H9 (cell line): Measurements from ENCODE around the gene LILRA1. TPM values are rescaled to one million over a fixed set of nuclear protein-coding genes. Genes with fewer than 3 reads are reported as not detected.

Experiments used
- DNase-seq: peaks from one replicate; pipeline ENCODE4 v3.0.0-alpha.2; 2017
- H2AFZ ChIP-seq: one replicate; pipeline ENCODE4 v1.6.1; 2013; ENCODE audit warnings: mild to moderate bottlenecking, low read length, control low read depth, moderate library complexity
- H2AK5ac ChIP-seq: 2 replicates; pipeline ENCODE4 v1.6.1; 2013; ENCODE audit warnings: low read length, control low read depth, mixed read lengths; ENCODE audit not compliant: insufficient read length
- H2BK120ac ChIP-seq: one replicate; pipeline ENCODE4 v1.6.1; 2013; ENCODE audit warnings: low read depth, mild to moderate bottlenecking, low read length, control low read depth, inconsistent platforms; ENCODE audit not compliant: poor library complexity, severe bottlenecking
- H2BK12ac ChIP-seq: 2 replicates; pipeline ENCODE4 v1.6.1; 2013; ENCODE audit warnings: low read length, control low read depth, mixed read lengths, low read depth; ENCODE audit not compliant: insufficient read length
- H2BK15ac ChIP-seq: 2 replicates; pipeline ENCODE4 v1.6.1; 2013; ENCODE audit warnings: low read depth, low read length, control low read depth
- H2BK20ac ChIP-seq: one replicate; pipeline ENCODE4 v1.6.1; 2013; ENCODE audit warnings: low read depth, mild to moderate bottlenecking, low read length, control low read depth, inconsistent platforms; ENCODE audit not compliant: poor library complexity, severe bottlenecking
- H2BK5ac ChIP-seq: 2 replicates; pipeline ENCODE4 v1.6.1; 2013; ENCODE audit warnings: low read length, control low read depth, mixed read lengths; ENCODE audit not compliant: insufficient read length
- H3K14ac ChIP-seq: 2 replicates; pipeline ENCODE4 v1.6.1; 2013; ENCODE audit warnings: low read length, control low read depth; ENCODE audit not compliant: insufficient read depth
- H3K18ac ChIP-seq: 2 replicates; pipeline ENCODE4 v1.6.1; 2013; ENCODE audit warnings: low read depth, mild to moderate bottlenecking, mixed read lengths, low read length, control low read depth; ENCODE audit not compliant: insufficient read length
- H3K23ac ChIP-seq: 2 replicates; pipeline ENCODE4 v1.6.1; 2013; ENCODE audit warnings: low read length, control low read depth, mixed read lengths, low read depth; ENCODE audit not compliant: insufficient read length
- H3K23me2 ChIP-seq: 2 replicates; pipeline ENCODE4 v1.6.1; 2013; ENCODE audit warnings: low read depth, mild to moderate bottlenecking, mixed read lengths, low read length, control low read depth; ENCODE audit not compliant: insufficient read length, poor library complexity, severe bottlenecking
- H3K27ac ChIP-seq: 2 replicates; pipeline ENCODE4 v1.5.1; 2013; ENCODE audit warnings: low read length, control low read depth, mixed read lengths, low read depth; ENCODE audit not compliant: insufficient read length
- H3K27me3 ChIP-seq: 2 replicates; pipeline ENCODE4 v1.6.1; 2013; ENCODE audit warnings: low read length, control low read depth, inconsistent platforms; ENCODE audit not compliant: insufficient read depth
- H3K4ac ChIP-seq: 2 replicates; pipeline ENCODE4 v1.6.1; 2013; ENCODE audit warnings: low read depth, mild to moderate bottlenecking, control low read depth, inconsistent platforms, low read length, moderate library complexity
- H3K4me1 ChIP-seq: 2 replicates; pipeline ENCODE4 v1.6.1; 2013; ENCODE audit warnings: low read length, control low read depth, inconsistent platforms; ENCODE audit not compliant: insufficient read depth
- H3K4me2 ChIP-seq: 2 replicates; pipeline ENCODE4 v1.6.1; 2013; ENCODE audit warnings: low read length, control low read depth, mixed read lengths; ENCODE audit not compliant: insufficient read length, insufficient read depth
- H3K56ac ChIP-seq: 2 replicates; pipeline ENCODE4 v1.6.1; 2013; ENCODE audit warnings: low read depth, mild to moderate bottlenecking, mixed read lengths, low read length, control low read depth; ENCODE audit not compliant: insufficient read length
- H3K79me1 ChIP-seq: 2 replicates; pipeline ENCODE4 v1.6.1; 2013; ENCODE audit warnings: low read depth, mild to moderate bottlenecking, moderate library complexity, low read length, control low read depth, inconsistent platforms; ENCODE audit not compliant: insufficient read depth, poor library complexity, severe bottlenecking
- H3K79me2 ChIP-seq: 2 replicates; pipeline ENCODE4 v1.6.1; 2013; ENCODE audit warnings: low read length, control low read depth, inconsistent platforms; ENCODE audit not compliant: insufficient read depth
- H3K9ac ChIP-seq: 2 replicates; pipeline ENCODE4 v1.6.1; 2013; ENCODE audit warnings: low read length, control low read depth, mixed read lengths; ENCODE audit not compliant: insufficient read length; ENCODE audit errors: extremely low read depth
- H3K9me3 ChIP-seq: one replicate; pipeline ENCODE4 v1.6.1; 2013; ENCODE audit warnings: low read depth, low read length, inconsistent platforms; ENCODE audit not compliant: control insufficient read depth
- H3T11ph ChIP-seq: one replicate; pipeline ENCODE4 v1.6.1; 2013; ENCODE audit warnings: mild to moderate bottlenecking, low read length, control low read depth, inconsistent platforms
- H4K20me1 ChIP-seq: one replicate; pipeline ENCODE4 v1.6.1; 2013; ENCODE audit not compliant: control insufficient read depth, insufficient read length, insufficient read depth
- H4K5ac ChIP-seq: 2 replicates; pipeline ENCODE4 v1.6.1; 2013; ENCODE audit warnings: low read depth, mild to moderate bottlenecking, mixed read lengths, low read length, control low read depth; ENCODE audit not compliant: insufficient read length
- H4K8ac ChIP-seq: replicated peaks from 2 replicates; pipeline ENCODE4 v1.6.1; 2013; ENCODE audit warnings: low read length, control low read depth, mixed read lengths, low read depth; ENCODE audit not compliant: insufficient read length
- H4K91ac ChIP-seq: 2 replicates; pipeline ENCODE4 v1.6.1; 2013; ENCODE audit warnings: low read depth, mild to moderate bottlenecking, moderate library complexity, mixed read lengths, low read length, control low read depth; ENCODE audit not compliant: insufficient read length
- H3K27ac Mint-ChIP-seq, 3 experiments: 2 replicates in 2 of 3; 3 replicates in 1 of 3; pipeline ENCODE4 v1.8.0; 2020 to 2021; ENCODE audit warnings: mixed read lengths in 3 of 3, mild to moderate bottlenecking in 1 of 3, moderate library complexity in 1 of 3
- H3K27me3 Mint-ChIP-seq: 2 replicates; pipeline ENCODE4 v1.8.0; 2021; ENCODE audit warnings: low read depth, mild to moderate bottlenecking, moderate library complexity, mixed read lengths
- H3K36me3 Mint-ChIP-seq, 3 experiments: 2 replicates in 2 of 3; 3 replicates in 1 of 3; pipeline ENCODE4 v1.8.0; 2020 to 2021; ENCODE audit warnings: low read depth in 3 of 3, mixed read lengths in 3 of 3; ENCODE audit not compliant: insufficient read depth in 1 of 3
- H3K4me1 Mint-ChIP-seq, 2 experiments: 2 replicates each; pipeline ENCODE4 v1.8.0; 2020; ENCODE audit warnings: mixed read lengths in 2 of 2
- H3K4me3 Mint-ChIP-seq, 2 experiments: 2 replicates in 1 of 2; 3 replicates in 1 of 2; pipeline ENCODE4 v1.8.0; 2020 to 2021; ENCODE audit warnings: mild to moderate bottlenecking in 2 of 2, mixed read lengths in 2 of 2, moderate library complexity in 1 of 2
- H3K9me3 Mint-ChIP-seq, 2 experiments: 2 replicates in 1 of 2; 3 replicates in 1 of 2; pipeline ENCODE4 v1.8.0; 2020; ENCODE audit warnings: mild to moderate bottlenecking in 2 of 2, mixed read lengths in 2 of 2, moderate library complexity in 1 of 2
- CTCF ChIP-seq: fragments of 200-600 bp; sonication (generic); conservative IDR thresholded peaks from 3 replicates; pipeline ENCODE4 v1.8.0; 2021; ENCODE audit warnings: antibody characterized with exemption, mild to moderate bottlenecking
- WGBS: extraction: QIAGEN DNeasy Blood & Tissue Kit; methylation state at CpG from one replicate; pipeline ENCODE4 v1.1.7; 2013; ENCODE audit warnings: missing lambda C conversion rate, low lambda C conversion rate, mixed read lengths; ENCODE audit not compliant: insufficient read length; ENCODE audit errors: extremely low coverage; 5-methylcytosine and 5-hydroxymethylcytosine counted together
- total RNA-seq: library from RNA; stranded (reverse); gene quantifications from 2 replicates; pipeline ENCODE4 v1.2.1, GENCODE V29; 2021

The LILRA1 gene
- total RNA-seq, 1 experiment from 2014 or later = not detected

GRCh38 chr19:54574051-54574450 lies 19.4 kb upstream of the LILRA1 start:
- no peak overlapping the region for H2AFZ ChIP-seq

More at GRCh38 chr19:54574051-54574450, 19.4 kb upstream of the LILRA1 start:
- Mint-ChIP-seq H3K4me3 (no peak overlapping the region), H3K27ac (no peak overlapping the region), H3K36me3 (peaks cover 0 to 11% (median 9%) of the 10 kb centered on the region in 3 experiments; a peak in 5 of 7 replicates), H3K27me3 (peaks cover 6% of the 10 kb centered on the region), H3K9me3 (peaks cover 96 to 100% of the 10 kb centered on the region in 2 experiments), H3K4me1 (peaks cover 3% of the 10 kb centered on the region in 2 experiments; a peak in 3 of 4 replicates)
- Histone ChIP-seq H3K4ac (no peak overlapping the region), H2BK120ac (no peak overlapping the region), H3K79me2 (no peaks in the 10 kb centered on the region), H2BK15ac (no peak overlapping the region), H3K4me1 (no peaks in the 10 kb centered on the region), H2BK20ac (no peak overlapping the region), H4K8ac (no peak overlapping the region), H3K4me2 (no peak overlapping the region), H3K23ac (no peak overlapping the region), H3K23me2 (no peaks in the 10 kb centered on the region), H4K5ac (no peak overlapping the region), H3T11ph (no peak overlapping the region), H2BK5ac (no peak overlapping the region), H3K14ac (no peak overlapping the region), H3K79me1 (no peaks in the 10 kb centered on the region), H4K20me1 (no peaks in the 10 kb centered on the region), H3K27me3 (no peaks in the 10 kb centered on the region), H4K91ac (no peak overlapping the region), H3K9me3 (peaks cover 83% of the 10 kb centered on the region), H3K9ac (no peak overlapping the region), H2BK12ac (no peak overlapping the region), H3K18ac (no peak overlapping the region), H3K27ac (no peak overlapping the region), H2AK5ac (no peak overlapping the region), H3K56ac (no peak overlapping the region)
- WGBS = no CpG with 5 or more reads among the region's 4 CpGs
- no peak for TF ChIP-seq CTCF
- DNase-seq = no peak
